Astrocyte of the spinal cord (primary cell): Measurements from ENCODE around the gene SLC35B1.

Experiments used
- DNase-seq: peaks from one replicate; pipeline ENCODE4 v3.0.0; 2011; ENCODE audit warnings: low read depth, low spot score
- H3K4me3 ChIP-seq: 2 replicates; pipeline ENCODE4 v1.5.1; 2011; ENCODE audit warnings: low read depth, mild to moderate bottlenecking, low read length, moderate library complexity
- CTCF ChIP-seq: IDR thresholded peaks from 2 replicates; pipeline ENCODE4 v1.5.1; 2012; ENCODE audit warnings: low read depth, mild to moderate bottlenecking, low read length, inconsistent platforms
- in situ Hi-C: cut with HindIII; loops from 2 replicates; pipeline ENCODE4 v1.10.0; 2017; ENCODE audit warnings: low sequenced_read_pairs

SLC35B1 gene

GRCh38 chr17:49691677-49692191, 16.0 kb downstream of the SLC35B1 start:
- in situ Hi-C loops: no loop called here
- TF ChIP-seq CTCF: no peak
- no peak for DNase-seq
- H3K4me3 ChIP-seq: no peak overlapping the region

GRCh38 chr17:49691086-49691676, 16.6 kb downstream of the SLC35B1 start:
- TF ChIP-seq CTCF: no peak
- DNase-seq: peak; percentile 7
- in situ Hi-C loops: no loop called here
- H3K4me3 ChIP-seq: no peak overlapping the region

- no peak overlapping the region for H3K4me3 ChIP-seq
- in situ Hi-C loops: no loop called here
- TF ChIP-seq CTCF: no peak
- DNase-seq: no peak
Measured at GRCh38 chr17:49690256-49690655, 17.5 kb downstream of the SLC35B1 start.

GRCh38 chr17:49688848-49689247, 18.9 kb downstream of the SLC35B1 start:
- in situ Hi-C loops: no loop called here
- no peak overlapping the region for H3K4me3 ChIP-seq
- no peak for TF ChIP-seq CTCF
- DNase-seq: no peak

GRCh38 chr17:49687878-49688491, 19.8 kb downstream of the SLC35B1 start:
- H3K4me3 ChIP-seq: no peak overlapping the region
- no peak for TF ChIP-seq CTCF
- in situ Hi-C loops: no loop called here
- DNase-seq: peak; percentile 50

GRCh38 chr17:49681106-49681979, 26.4 kb downstream of the SLC35B1 start:
- DNase-seq: no peak
- TF ChIP-seq CTCF: no peak
- in situ Hi-C loops: no loop called here
- no peak overlapping the region for H3K4me3 ChIP-seq
